Trophoblast cell (in vitro differentiated cells and primary cell): ENCODE results near the gene MTMR6.
"Not testable (repeated sequence)": the region's sequence is repeated elsewhere in the genome, so short reads cannot be mapped to it uniquely, and the experiment has no call there.

ENCODE experiments used
- DNase-seq, 2 donors: peaks; one replicate each; pipeline ENCODE4 v3.0.0-alpha.2; 2016
- H2AFZ ChIP-seq: 2 replicates; pipeline ENCODE4 v1.6.1; 2013; ENCODE audit warnings: low read length, moderate library complexity, mild to moderate bottlenecking; ENCODE audit not compliant: insufficient read depth, poor library complexity
- H2AK5ac ChIP-seq: 2 replicates; pipeline ENCODE4 v1.6.1; 2013; ENCODE audit warnings: mild to moderate bottlenecking, low read length
- H2BK120ac ChIP-seq: 2 replicates; pipeline ENCODE4 v1.6.1; 2013; ENCODE audit warnings: low read length, mild to moderate bottlenecking, moderate library complexity; ENCODE audit not compliant: insufficient read depth, poor library complexity
- H2BK12ac ChIP-seq: 2 replicates; pipeline ENCODE4 v1.6.1; 2013; ENCODE audit warnings: mild to moderate bottlenecking, low read length, moderate library complexity
- H2BK5ac ChIP-seq: 2 replicates; pipeline ENCODE4 v1.6.1; 2013; ENCODE audit warnings: low read length, low read depth, moderate library complexity, mild to moderate bottlenecking; ENCODE audit not compliant: poor library complexity
- H3K14ac ChIP-seq: 2 replicates; pipeline ENCODE4 v1.6.1; 2013; ENCODE audit warnings: mild to moderate bottlenecking, low read length
- H3K18ac ChIP-seq: 2 replicates; pipeline ENCODE4 v1.6.1; 2013; ENCODE audit warnings: mild to moderate bottlenecking, low read length
- H3K23ac ChIP-seq: 2 replicates; pipeline ENCODE4 v1.6.1; 2013; ENCODE audit warnings: low read length
- H3K27ac ChIP-seq: 2 replicates; pipeline ENCODE4 v1.5.1; 2013; ENCODE audit warnings: low read depth, mild to moderate bottlenecking, inconsistent platforms, low read length, moderate library complexity
- H3K27me3 ChIP-seq: 2 replicates; pipeline ENCODE4 v1.6.1; 2013; ENCODE audit warnings: inconsistent platforms, mild to moderate bottlenecking, low read length, moderate library complexity; ENCODE audit not compliant: insufficient read depth
- H3K36me3 ChIP-seq, 2 experiments: 1 replicate in 1 of 2; 2 replicates in 1 of 2; pipeline ENCODE4 v1.6.1; 2013; ENCODE audit warnings: low read length in 2 of 2, mild to moderate bottlenecking in 2 of 2, moderate library complexity in 1 of 2; ENCODE audit not compliant: insufficient read depth in 2 of 2, control insufficient read depth in 1 of 2
- H3K4ac ChIP-seq: 2 replicates; pipeline ENCODE4 v1.6.1; 2013; ENCODE audit warnings: low read depth, mild to moderate bottlenecking, low read length, moderate library complexity
- H3K4me1 ChIP-seq, 2 experiments: 1 replicate in 1 of 2; 2 replicates in 1 of 2; pipeline ENCODE4 v1.6.1; 2013; ENCODE audit warnings: low read length in 2 of 2, mild to moderate bottlenecking in 2 of 2, moderate library complexity in 1 of 2; ENCODE audit not compliant: insufficient read depth in 2 of 2, control insufficient read depth in 1 of 2
- H3K4me2 ChIP-seq: 2 replicates; pipeline ENCODE4 v1.6.1; 2013; ENCODE audit warnings: inconsistent platforms, mild to moderate bottlenecking, low read length, moderate library complexity
- H3K4me3 ChIP-seq: 2 replicates; pipeline ENCODE4 v1.5.1; 2013; ENCODE audit warnings: mild to moderate bottlenecking, low read depth, low read length, inconsistent platforms
- H3K79me1 ChIP-seq: one replicate; pipeline ENCODE4 v1.6.1; 2013; ENCODE audit warnings: low read length
- H3K79me2 ChIP-seq: 2 replicates; pipeline ENCODE4 v1.6.1; 2013; ENCODE audit warnings: low read length, mild to moderate bottlenecking; ENCODE audit not compliant: control insufficient read depth, insufficient read depth, poor library complexity
- H3K9ac ChIP-seq: 2 replicates; pipeline ENCODE4 v1.6.1; 2013; ENCODE audit warnings: mild to moderate bottlenecking, low read length
- H3K9me3 ChIP-seq: 2 replicates; pipeline ENCODE4 v1.6.1; 2013; ENCODE audit warnings: low read depth, mild to moderate bottlenecking, control low read depth, inconsistent platforms, low read length; ENCODE audit not compliant: insufficient read depth
- H4K12ac ChIP-seq: 2 replicates; pipeline ENCODE4 v1.6.1; 2013; ENCODE audit warnings: low read depth, mild to moderate bottlenecking, low read length, moderate library complexity
- H4K8ac ChIP-seq: 2 replicates; pipeline ENCODE4 v1.6.1; 2013; ENCODE audit warnings: low read depth, mild to moderate bottlenecking, low read length, moderate library complexity
- H4K91ac ChIP-seq: one replicate; pipeline ENCODE4 v1.6.1; 2013; ENCODE audit warnings: low read depth, mild to moderate bottlenecking, low read length, moderate library complexity
- WGBS: extraction: QIAGEN DNeasy Blood & Tissue Kit; methylation state at CpG from one replicate; pipeline ENCODE4 v1.1.7; 2013; ENCODE audit warnings: missing lambda C conversion rate; ENCODE audit not compliant: insufficient read length, insufficient coverage; ENCODE audit errors: extremely low coverage; 5-methylcytosine and 5-hydroxymethylcytosine counted together

MTMR6 gene

DNA sequence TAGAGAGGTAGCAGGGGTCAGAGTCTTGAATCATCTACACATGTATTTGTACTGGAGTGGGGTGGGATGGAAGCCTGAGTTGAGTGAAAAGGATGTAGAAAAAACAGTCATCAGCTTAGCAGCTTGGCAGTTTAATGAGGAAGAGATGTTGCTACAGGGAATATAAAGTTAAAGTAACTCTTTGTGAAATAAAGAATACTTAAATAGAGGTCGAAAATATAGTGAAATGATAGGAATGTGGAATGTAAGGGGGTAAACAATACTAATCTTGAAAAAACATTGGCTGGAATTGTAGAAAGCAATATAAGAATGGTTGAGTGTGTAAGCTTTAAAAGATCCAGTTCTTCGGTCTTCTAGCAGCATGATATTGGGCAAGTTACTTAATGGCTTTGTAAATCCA is 36.8 kb upstream of the MTMR6 start:
- no peak overlapping the region for H3K9ac ChIP-seq
- H3K4me3 ChIP-seq = no peak overlapping the region
- no peak overlapping the region for H4K12ac ChIP-seq
- H3K79me2 ChIP-seq = no peaks in the 10 kb centered on the region
- H4K8ac ChIP-seq = no peak overlapping the region
- peaks cover 9% of the 10 kb centered on the region in 2 experiments for H3K36me3 ChIP-seq
- H3K27me3 ChIP-seq = no peaks in the 10 kb centered on the region
- WGBS = 100% methylated on average over 1 of the region's 2 CpGs
- H3K4me1 ChIP-seq = no peaks in the 10 kb centered on the region
- H3K27ac ChIP-seq = no peak overlapping the region
- no peak for DNase-seq
- H2AFZ ChIP-seq = no peak overlapping the region
- no peaks in the 10 kb centered on the region for H3K9me3 ChIP-seq
- no peak overlapping the region for H3K4me2 ChIP-seq
- no peak overlapping the region for H3K14ac ChIP-seq
- H3K4ac ChIP-seq = no peak overlapping the region
- no peaks in the 10 kb centered on the region for H3K79me1 ChIP-seq
- no peak overlapping the region for H2BK5ac ChIP-seq
- H3K18ac ChIP-seq = no peak overlapping the region
- H3K23ac ChIP-seq = no peak overlapping the region
- H2BK120ac ChIP-seq = no peak overlapping the region
- no peak overlapping the region for H2BK12ac ChIP-seq
- H2AK5ac ChIP-seq = no peak overlapping the region
- H4K91ac ChIP-seq = no peak overlapping the region

DNA sequence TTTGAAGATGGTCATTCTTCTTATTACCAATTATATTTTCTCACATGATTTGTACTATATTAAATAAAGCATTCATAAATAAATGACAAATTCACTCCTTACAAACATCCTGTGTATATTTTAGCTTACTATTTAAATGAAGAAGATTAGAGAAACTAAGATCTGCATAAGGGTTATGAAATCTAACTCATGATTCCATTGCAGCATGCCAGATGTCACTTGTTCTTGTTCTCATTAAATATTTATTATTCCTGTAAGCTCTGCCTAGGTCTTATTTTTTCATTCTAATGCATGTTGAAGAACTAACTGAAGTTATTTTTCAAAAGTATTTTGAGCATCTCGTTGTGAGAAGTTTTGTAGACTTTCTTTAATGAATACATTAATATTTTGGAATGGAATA is 32.5 kb upstream of the MTMR6 start:
- Histone ChIP-seq H2AFZ (no peak overlapping the region), H3K79me2 (no peaks in the 10 kb centered on the region), H3K79me1 (peaks cover 3% of the 10 kb centered on the region), H3K9me3 (no peaks in the 10 kb centered on the region), H3K18ac (no peak overlapping the region), H3K27ac (no peak overlapping the region), H4K8ac (no peak overlapping the region), H4K91ac (no peak overlapping the region), H3K27me3 (no peaks in the 10 kb centered on the region), H3K4ac (no peak overlapping the region), H3K4me3 (no peak overlapping the region), H2BK120ac (no peak overlapping the region), H3K23ac (no peak overlapping the region), H2BK12ac (no peak overlapping the region), H4K12ac (no peak overlapping the region), H3K14ac (no peak overlapping the region), H3K4me2 (no peak overlapping the region), H3K36me3 (peaks cover 2 to 3% of the 10 kb centered on the region in 2 experiments), H2BK5ac (no peak overlapping the region), H2AK5ac (no peak overlapping the region), H3K9ac (no peak overlapping the region), H3K4me1 (peaks cover 2% of the 10 kb centered on the region in 2 experiments)
- WGBS = no CpG with 5 or more reads among the region's 1 CpG
- DNase-seq = peak in 1 of 2 donors; percentile 15

DNA sequence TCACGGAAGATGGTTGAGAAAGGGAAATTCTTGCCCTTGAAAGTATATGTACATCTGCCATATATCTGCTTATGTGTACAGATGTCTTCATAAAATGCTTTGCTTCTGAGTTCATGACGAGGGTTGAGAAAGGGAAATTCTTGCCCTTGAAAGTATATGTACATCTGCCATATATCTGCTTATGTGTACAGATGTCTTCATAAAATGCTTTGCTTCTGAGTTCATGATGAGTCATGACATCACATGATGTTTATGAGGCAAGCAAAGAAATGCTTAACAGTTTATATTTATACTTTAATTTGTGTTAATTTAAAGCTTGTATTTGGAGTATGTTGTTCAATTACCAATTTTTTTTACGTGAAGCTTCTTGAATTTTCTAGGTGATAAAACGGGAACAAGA is 31.7 kb upstream of the MTMR6 start:
- not testable (repeated sequence) for H2BK5ac ChIP-seq, H4K8ac ChIP-seq, H2BK120ac ChIP-seq, H3K4ac ChIP-seq, H3K14ac ChIP-seq, H3K18ac ChIP-seq, H3K27me3 ChIP-seq, H2AFZ ChIP-seq, H3K4me2 ChIP-seq, H3K9ac ChIP-seq, H3K4me3 ChIP-seq, H4K91ac ChIP-seq, H3K4me1 ChIP-seq, H2AK5ac ChIP-seq, H2BK12ac ChIP-seq, H3K79me1 ChIP-seq, H3K36me3 ChIP-seq, H3K9me3 ChIP-seq, H3K23ac ChIP-seq, H3K79me2 ChIP-seq, H3K27ac ChIP-seq, H4K12ac ChIP-seq
- WGBS = no CpG with 5 or more reads among the region's 4 CpGs
- peak; percentile 25 to 83 for DNase-seq

DNA sequence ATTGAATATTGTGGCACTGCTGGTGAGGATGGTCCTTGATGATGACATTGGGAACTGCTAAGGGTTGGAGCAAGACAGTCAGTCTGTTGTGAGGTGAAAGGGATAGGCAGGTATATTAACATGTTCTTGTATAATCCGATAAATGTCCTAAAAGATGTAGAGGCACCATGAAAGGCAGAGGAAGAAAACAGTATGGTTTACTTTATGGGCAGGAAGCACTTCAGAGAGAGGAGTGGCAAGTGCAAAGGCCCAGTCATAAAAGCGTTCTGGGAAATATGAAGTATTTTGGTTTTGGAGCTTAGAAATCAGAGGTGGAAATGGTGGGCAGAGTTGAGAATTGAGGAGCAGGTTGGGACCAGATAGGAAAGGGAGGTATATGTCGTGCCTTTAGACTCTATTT is 23.6 kb upstream of the MTMR6 start:
- Histone ChIP-seq H2BK120ac (no peak overlapping the region), H4K91ac (no peak overlapping the region), H3K36me3 (peaks cover 16 to 26% of the 10 kb centered on the region in 2 experiments), H3K23ac (no peak overlapping the region), H2BK12ac (no peak overlapping the region), H2AFZ (no peak overlapping the region), H3K27me3 (no peaks in the 10 kb centered on the region), H3K9me3 (no peaks in the 10 kb centered on the region), H3K27ac (no peak overlapping the region), H3K14ac (no peak overlapping the region), H3K9ac (no peak overlapping the region), H2AK5ac (no peak overlapping the region), H3K4me3 (no peak overlapping the region), H3K4ac (no peak overlapping the region), H3K79me2 (no peaks in the 10 kb centered on the region), H4K8ac (no peak overlapping the region), H3K18ac (no peak overlapping the region), H3K79me1 (no peaks in the 10 kb centered on the region), H2BK5ac (no peak overlapping the region), H4K12ac (no peak overlapping the region), H3K4me1 (no peaks in the 10 kb centered on the region), H3K4me2 (no peak overlapping the region)
- no CpG with 5 or more reads among the region's 3 CpGs for WGBS
- DNase-seq = no peak
